ENCODE data around the gene COMMD1.
"Not testable (repeated sequence)": the region's sequence is repeated elsewhere in the genome, so short reads cannot be mapped to it uniquely, and the experiment has no call there.

Gene COMMD1

GRCh38 chr2:62116983-62117382 is 211.5 kb downstream of the COMMD1 start:
- Mint-ChIP-seq H3K27me3 (ENCODE audit: low read depth) (no peaks in the 10 kb centered on the region), H3K36me3 (ENCODE audit: low read depth) (no peaks in the 10 kb centered on the region), H3K9me3 (no peaks in the 10 kb centered on the region), H3K4me3 (no peak overlapping the region), H3K27ac (no peak overlapping the region), H3K4me1 (ENCODE audit: low read depth) (peaks cover 3% of the 10 kb centered on the region)
- no peak for DNase-seq (ENCODE audit: low spot score)

GRCh38 chr2:62118160-62118559 is 212.7 kb downstream of the COMMD1 start:
- H3K9me3 Mint-ChIP-seq, result no peaks in the 10 kb centered on the region
- no peaks in the 10 kb centered on the region for H3K27me3 Mint-ChIP-seq (ENCODE audit: low read depth)
- peaks cover 2% of the 10 kb centered on the region for H3K36me3 Mint-ChIP-seq (ENCODE audit: low read depth)
- no peak overlapping the region for H3K27ac Mint-ChIP-seq
- peaks cover 3% of the 10 kb centered on the region for H3K4me1 Mint-ChIP-seq (ENCODE audit: low read depth)
- no peak for DNase-seq (ENCODE audit: low spot score)
- no peak overlapping the region for H3K4me3 Mint-ChIP-seq

- Mint-ChIP-seq H3K27ac (no peak overlapping the region), H3K4me3 (no peak overlapping the region), H3K36me3 (ENCODE audit: low read depth) (peaks cover 2% of the 10 kb centered on the region), H3K27me3 (ENCODE audit: low read depth) (no peaks in the 10 kb centered on the region), H3K4me1 (ENCODE audit: low read depth) (peaks cover 3% of the 10 kb centered on the region), H3K9me3 (no peaks in the 10 kb centered on the region)
- DNase-seq (ENCODE audit: low spot score), result no peak
These were observed 214.0 kb downstream of the COMMD1 start for GRCh38 chr2:62119311-62119974.

- not testable (repeated sequence) for H3K27me3 Mint-ChIP-seq (ENCODE audit: low read depth); H3K27ac Mint-ChIP-seq; H3K4me1 Mint-ChIP-seq (ENCODE audit: low read depth); H3K9me3 Mint-ChIP-seq; H3K36me3 Mint-ChIP-seq (ENCODE audit: low read depth); H3K4me3 Mint-ChIP-seq; DNase-seq (ENCODE audit: low spot score)
These were observed 220.8 kb downstream of the COMMD1 start for GRCh38 chr2:62126239-62126638.

- H3K36me3 Mint-ChIP-seq (ENCODE audit: low read depth), result no peaks in the 10 kb centered on the region
- no peak overlapping the region for H3K4me3 Mint-ChIP-seq
- DNase-seq (ENCODE audit: low spot score), result no peak
- H3K4me1 Mint-ChIP-seq (ENCODE audit: low read depth), result peaks cover 5% of the 10 kb centered on the region
- H3K27me3 Mint-ChIP-seq (ENCODE audit: low read depth), result no peaks in the 10 kb centered on the region
- H3K9me3 Mint-ChIP-seq, result no peaks in the 10 kb centered on the region
- H3K27ac Mint-ChIP-seq, result no peak overlapping the region
These were observed 227.9 kb downstream of the COMMD1 start for GRCh38 chr2:62133320-62133823.

- Mint-ChIP-seq H3K9me3 (no peaks in the 10 kb centered on the region), H3K4me1 (ENCODE audit: low read depth) (peaks cover 4% of the 10 kb centered on the region), H3K27ac (no peak overlapping the region), H3K36me3 (ENCODE audit: low read depth) (no peaks in the 10 kb centered on the region), H3K4me3 (no peak overlapping the region), H3K27me3 (ENCODE audit: low read depth) (no peaks in the 10 kb centered on the region)
- DNase-seq (ENCODE audit: low spot score), result no peak
These were observed 231.7 kb downstream of the COMMD1 start for GRCh38 chr2:62136956-62137830.

GRCh38 chr2:62140426-62141141 is 235.1 kb downstream of the COMMD1 start:
- peaks cover 4% of the 10 kb centered on the region for H3K4me1 Mint-ChIP-seq (ENCODE audit: low read depth)
- no peak for DNase-seq (ENCODE audit: low spot score)
- no peak overlapping the region for H3K4me3 Mint-ChIP-seq
- H3K27ac Mint-ChIP-seq, result no peak overlapping the region
- H3K27me3 Mint-ChIP-seq (ENCODE audit: low read depth), result no peaks in the 10 kb centered on the region
- no peaks in the 10 kb centered on the region for H3K9me3 Mint-ChIP-seq
- H3K36me3 Mint-ChIP-seq (ENCODE audit: low read depth), result no peaks in the 10 kb centered on the region

- DNase-seq (ENCODE audit: low spot score), result no peak
- no peaks in the 10 kb centered on the region for H3K9me3 Mint-ChIP-seq
- no peaks in the 10 kb centered on the region for H3K27me3 Mint-ChIP-seq (ENCODE audit: low read depth)
- no peaks in the 10 kb centered on the region for H3K36me3 Mint-ChIP-seq (ENCODE audit: low read depth)
- H3K27ac Mint-ChIP-seq, result no peak overlapping the region
- H3K4me3 Mint-ChIP-seq, result no peak overlapping the region
- peaks cover 4% of the 10 kb centered on the region for H3K4me1 Mint-ChIP-seq (ENCODE audit: low read depth)
These were observed 235.8 kb downstream of the COMMD1 start for GRCh38 chr2:62141142-62141740.

- H3K4me3 Mint-ChIP-seq, result no peak overlapping the region
- H3K36me3 Mint-ChIP-seq (ENCODE audit: low read depth), result peaks cover 2% of the 10 kb centered on the region
- no peak overlapping the region for H3K27ac Mint-ChIP-seq
- no peak for DNase-seq (ENCODE audit: low spot score)
- H3K27me3 Mint-ChIP-seq (ENCODE audit: low read depth), result no peaks in the 10 kb centered on the region
- H3K4me1 Mint-ChIP-seq (ENCODE audit: low read depth), result peaks cover 8% of the 10 kb centered on the region
- no peaks in the 10 kb centered on the region for H3K9me3 Mint-ChIP-seq
These were observed 236.6 kb downstream of the COMMD1 start for GRCh38 chr2:62142054-62142453.

- Mint-ChIP-seq H3K9me3 (no peaks in the 10 kb centered on the region), H3K27me3 (ENCODE audit: low read depth) (no peaks in the 10 kb centered on the region), H3K27ac (no peak overlapping the region), H3K4me3 (no peak overlapping the region), H3K4me1 (ENCODE audit: low read depth) (peaks cover 8% of the 10 kb centered on the region), H3K36me3 (ENCODE audit: low read depth) (peaks cover 2% of the 10 kb centered on the region)
- DNase-seq (ENCODE audit: low spot score), result no peak
These were observed 238.2 kb downstream of the COMMD1 start for GRCh38 chr2:62143696-62144095.

GRCh38 chr2:62144689-62145477 is 239.4 kb downstream of the COMMD1 start:
- no peak overlapping the region for H3K27ac Mint-ChIP-seq
- H3K36me3 Mint-ChIP-seq (ENCODE audit: low read depth), result peaks cover 2% of the 10 kb centered on the region
- no peaks in the 10 kb centered on the region for H3K27me3 Mint-ChIP-seq (ENCODE audit: low read depth)
- peaks cover 11% of the 10 kb centered on the region for H3K4me1 Mint-ChIP-seq (ENCODE audit: low read depth)
- no peak for DNase-seq (ENCODE audit: low spot score)
- no peak overlapping the region for H3K4me3 Mint-ChIP-seq
- no peaks in the 10 kb centered on the region for H3K9me3 Mint-ChIP-seq

GRCh38 chr2:62145478-62146100 is 240.1 kb downstream of the COMMD1 start:
- no peaks in the 10 kb centered on the region for H3K9me3 Mint-ChIP-seq
- no peak overlapping the region for H3K4me3 Mint-ChIP-seq
- peaks cover 2% of the 10 kb centered on the region for H3K36me3 Mint-ChIP-seq (ENCODE audit: low read depth)
- H3K4me1 Mint-ChIP-seq (ENCODE audit: low read depth), result peaks cover 11% of the 10 kb centered on the region
- H3K27me3 Mint-ChIP-seq (ENCODE audit: low read depth), result no peaks in the 10 kb centered on the region
- no peak overlapping the region for H3K27ac Mint-ChIP-seq
- DNase-seq (ENCODE audit: low spot score), result no peak

GRCh38 chr2:62146790-62147189 is 241.3 kb downstream of the COMMD1 start:
- H3K27ac Mint-ChIP-seq; DNase-seq (ENCODE audit: low spot score); H3K4me1 Mint-ChIP-seq (ENCODE audit: low read depth); H3K36me3 Mint-ChIP-seq (ENCODE audit: low read depth); H3K4me3 Mint-ChIP-seq; H3K9me3 Mint-ChIP-seq; H3K27me3 Mint-ChIP-seq (ENCODE audit: low read depth): not testable (repeated sequence)

All from T-helper 2 cell treated with Interferon-gamma antibody and Interleukin-4, amounts not matched to agents 5 μg/mL and 100 μg/mL, for 36 hours (primary cell).